GM12878 (cell line): ENCODE measurements around the gene CLN3. TPM values are rescaled to one million over a fixed set of nuclear protein-coding genes. Genes with fewer than 3 reads are reported as not detected.

Source experiments
- ATAC-seq: fragments of 200-7000 bp; cut with Tn5 transposase; 3 replicates; pipeline ENCODE4 v1.9.1; 2020; ENCODE audit warnings: mild to moderate bottlenecking, moderate library complexity
- BruUV-seq: library from RNA; stranded (reverse); fragments of 400-500 nt; replicated peaks from 2 replicates; lab custom pipeline; 2021; lab: Mats Ljungman, UMichigan
- CTCF ChIA-PET: fragments of 300-600 bp; sonication (Branson Sonifier 250); formaldehyde crosslinking; extraction: SDS; loops from one replicate; lab custom pipeline; 2021; ENCODE audit warnings: inconsistent platforms; lab: Yijun Ruan, JAX
- POLR2A ChIA-PET: fragments of 350-600 bp; formaldehyde crosslinking; extraction: SDS; loops from one replicate; lab custom pipeline; 2021; ENCODE audit warnings: inconsistent platforms; lab: Charles Lee
- RAD21 ChIA-PET: fragments of 300-600 bp; sonication (Branson Sonifier 250); formaldehyde crosslinking; loops from one replicate; lab custom pipeline; 2023; ENCODE audit warnings: antibody characterized with exemption; ENCODE audit not compliant: unreplicated experiment; lab: Charles Lee
- SMC1A ChIA-PET: fragments of 300-600 bp; sonication (Branson Sonifier 250); formaldehyde crosslinking; loops from one replicate; lab custom pipeline; 2023; ENCODE audit not compliant: unreplicated experiment, uncharacterized antibody; lab: Charles Lee
- DNase-seq: peaks from one replicate; pipeline ENCODE4 v3.0.0-alpha.2; 2011; ENCODE audit warnings: low read depth, low spot score
- FAIRE-seq: peaks from 3 replicates; lab custom pipeline; 2011; peaks lifted over from hg19 to GRCh38; lab: Jason Lieb, UNC
- H2AFZ ChIP-seq: 2 replicates; pipeline ENCODE4 v1.6.0; 2011; ENCODE audit warnings: low read depth, low read length, control low read depth; ENCODE audit not compliant: control insufficient read depth
- H3K27ac ChIP-seq: 2 replicates; pipeline ENCODE4 v1.5.1; 2011; ENCODE audit warnings: control low read depth; ENCODE audit not compliant: control insufficient read depth, insufficient read depth
- H3K27me3 ChIP-seq, 2 experiments: replicated peaks in 1 of 2; 2 replicates each; pipeline versions ENCODE4 v1.6.0 to v1.6.1; 2011; ENCODE audit warnings: low read length in 1 of 2; ENCODE audit not compliant: control insufficient read depth in 2 of 2, insufficient read depth in 2 of 2
- H3K36me3 ChIP-seq, 2 experiments: 2 replicates each; pipeline ENCODE4 v1.5.1; 2011; ENCODE audit warnings: low read length in 1 of 2; ENCODE audit not compliant: control insufficient read depth in 2 of 2, insufficient read depth in 2 of 2
- H3K4me1 ChIP-seq: 2 replicates; pipeline ENCODE4 v1.6.1; 2011; ENCODE audit warnings: mild to moderate bottlenecking, low read length, moderate library complexity, mixed read lengths; ENCODE audit not compliant: control insufficient read depth, insufficient read depth
- H3K4me2 ChIP-seq: 2 replicates; pipeline ENCODE4 v1.6.0; 2011; ENCODE audit warnings: control low read depth; ENCODE audit not compliant: control insufficient read depth, insufficient read depth
- H3K4me3 ChIP-seq: fragments of 200-600 bp; sonication (generic); 2 replicates; pipeline ENCODE4 v1.5.1; 2016
- H3K79me2 ChIP-seq: 2 replicates; pipeline ENCODE4 v1.6.0; 2011; ENCODE audit warnings: low read length; ENCODE audit not compliant: control insufficient read depth, insufficient read depth
- H3K9ac ChIP-seq: 2 replicates; pipeline ENCODE4 v1.8.0; 2011; ENCODE audit warnings: low read length, control low read depth, mixed read lengths; ENCODE audit not compliant: control insufficient read depth, insufficient read depth
- H3K9me3 ChIP-seq: replicated peaks from 3 replicates; pipeline ENCODE4 v1.5.1; 2011; ENCODE audit warnings: mild to moderate bottlenecking, low read length; ENCODE audit not compliant: control insufficient read depth, insufficient read depth
- H4K20me1 ChIP-seq: 2 replicates; pipeline ENCODE4 v1.6.0; 2011; ENCODE audit not compliant: control insufficient read depth, insufficient read depth
- ETV6 ChIP-seq, 2 experiments: fragments of 450-650 bp in 1 of 2; IDR thresholded peaks in 1 of 2; conservative IDR thresholded peaks in 1 of 2; 2 replicates each; pipeline ENCODE4 v1.6.1; 2014; ENCODE audit warnings: antibody characterized with exemption in 1 of 2, borderline replicate concordance in 1 of 2, low read depth in 1 of 2, mild to moderate bottlenecking in 1 of 2, moderate library complexity in 1 of 2
- EZH2 ChIP-seq: IDR thresholded peaks from 2 replicates; pipeline ENCODE4 v1.6.1; 2012; ENCODE audit warnings: low read depth, mild to moderate bottlenecking, control low read depth, inconsistent platforms, low read length, borderline replicate concordance; ENCODE audit not compliant: control insufficient read depth
- GATAD2B ChIP-seq: fragments of 450-650 bp; conservative IDR thresholded peaks from 2 replicates; pipeline ENCODE4 v1.6.1; 2017; ENCODE audit warnings: low read depth, mild to moderate bottlenecking, moderate library complexity
- KLF5 ChIP-seq: fragments of 450-650 bp; IDR thresholded peaks from 2 replicates; pipeline ENCODE4 v1.6.1; 2014; ENCODE audit warnings: mild to moderate bottlenecking; ENCODE audit not compliant: partially characterized antibody
- LARP7 ChIP-seq: fragments of 450-650 bp; IDR thresholded peaks from 2 replicates; pipeline ENCODE4 v1.6.1; 2017; ENCODE audit warnings: mild to moderate bottlenecking
- MTA3 ChIP-seq: IDR thresholded peaks from 2 replicates; pipeline ENCODE4 v1.6.1; 2012; ENCODE audit warnings: low read length, inconsistent platforms, borderline replicate concordance
- RBBP5 ChIP-seq: fragments of 200-600 bp; sonication (generic); conservative IDR thresholded peaks from 2 replicates; pipeline ENCODE4 v1.6.1; 2016
- SMARCA5 ChIP-seq: fragments of 450-650 bp; IDR thresholded peaks from 2 replicates; pipeline ENCODE4 v1.6.1; 2017; ENCODE audit warnings: mild to moderate bottlenecking
- SPI1 ChIP-seq: IDR thresholded peaks from 2 replicates; pipeline ENCODE4 v1.6.1; 2011; ENCODE audit warnings: low read depth, mild to moderate bottlenecking, low read length, moderate library complexity, borderline replicate concordance; ENCODE audit not compliant: insufficient read depth
- SUZ12 ChIP-seq: fragments of 200-600 bp; sonication (generic); IDR thresholded peaks from one replicate; pipeline ENCODE4 v1.6.1; 2018; ENCODE audit warnings: antibody characterized with exemption, mild to moderate bottlenecking; ENCODE audit not compliant: unreplicated experiment
- YY1 ChIP-seq: IDR thresholded peaks from 2 replicates; pipeline ENCODE4 v1.6.1; 2011; ENCODE audit warnings: low read depth, mild to moderate bottlenecking, low read length
- ZNF384 ChIP-seq: IDR thresholded peaks from 2 replicates; pipeline ENCODE4 v1.6.1; 2012; ENCODE audit warnings: low read depth, mild to moderate bottlenecking, low read length, improper control_type of control experiment, borderline replicate concordance
- WGBS: methylation state at CpG from one replicate; pipeline ENCODE4 v1.1.6; 2016; ENCODE audit warnings: low lambda C conversion rate; ENCODE audit not compliant: insufficient replicate concordance, insufficient coverage; ENCODE audit errors: missing lambda C conversion rate; 5-methylcytosine and 5-hydroxymethylcytosine counted together
- in situ Hi-C: fragments of 300-500 bp; cut with MboI; formaldehyde crosslinking; loops from 9 replicates; pipeline ENCODE4 v1.14.3; 2018; ENCODE audit warnings: mixed read lengths
- intact Hi-C: fragments of 100-400 bp; cut with micrococcal nuclease; formaldehyde crosslinking; loops from one replicate; pipeline ENCODE4 v1.14.2; 2022; ENCODE audit not compliant: unreplicated experiment
- polyA plus RNA-seq, 11 experiments: library from polyadenylated mRNA; depleted of rRNA in 4 of 11; unstranded in 6 of 11; stranded (reverse) in 5 of 11; fragments of >200 nt; fragmentation: Nextera tagmentation in 4 of 11; fragmentation: Illumina TruSeq in 1 of 11; extraction: Ambion mirVana in 4 of 11; extraction: Trizol in 1 of 11; gene quantifications; 1 replicate in 1 of 11; 2 replicates in 10 of 11; pipeline versions ENCODE4 v1.2.1 to v1.2.3, GENCODE V29; 2011 to 2016; ENCODE audit warnings: inconsistent platforms in 2 of 11, missing spikeins in 2 of 11, low read depth in 1 of 11
- total RNA-seq, 4 experiments: library from RNA; depleted of rRNA in 3 of 4; stranded (reverse); fragments of >200 nt in 3 of 4; fragmentation: Illumina TruSeq in 1 of 4; extraction: Trizol in 1 of 4; gene quantifications; 2 replicates each; pipeline versions ENCODE4 v1.2.1 to v1.2.3, GENCODE V29; 2013 to 2021
- TF ChIP-seq, protein P1 (sequence below): IDR thresholded peaks from 2 replicates; pipeline ENCODE4 v1.6.1; 2012; ENCODE audit warnings: improper control_type of control experiment, low read depth, low read length; ENCODE audit not compliant: insufficient replicate concordance
- TF ChIP-seq, protein P2 (sequence below): IDR thresholded peaks from 2 replicates; pipeline ENCODE4 v1.6.1; 2011; ENCODE audit warnings: low read depth, mild to moderate bottlenecking, low read length, moderate library complexity, borderline replicate concordance; ENCODE audit errors: extremely low read depth
- TF ChIP-seq, protein P3 (sequence below): IDR thresholded peaks from 2 replicates; pipeline ENCODE4 v1.6.1; 2012; ENCODE audit warnings: low read length, inconsistent platforms

CLN3 gene
- total and polyA plus RNA-seq, 10 of the 15 experiments (the other 5 are each of a cell fraction or from before 2014, with no cell fraction given): 2.3 to 25.0 (median 16.6) TPM

DNA sequence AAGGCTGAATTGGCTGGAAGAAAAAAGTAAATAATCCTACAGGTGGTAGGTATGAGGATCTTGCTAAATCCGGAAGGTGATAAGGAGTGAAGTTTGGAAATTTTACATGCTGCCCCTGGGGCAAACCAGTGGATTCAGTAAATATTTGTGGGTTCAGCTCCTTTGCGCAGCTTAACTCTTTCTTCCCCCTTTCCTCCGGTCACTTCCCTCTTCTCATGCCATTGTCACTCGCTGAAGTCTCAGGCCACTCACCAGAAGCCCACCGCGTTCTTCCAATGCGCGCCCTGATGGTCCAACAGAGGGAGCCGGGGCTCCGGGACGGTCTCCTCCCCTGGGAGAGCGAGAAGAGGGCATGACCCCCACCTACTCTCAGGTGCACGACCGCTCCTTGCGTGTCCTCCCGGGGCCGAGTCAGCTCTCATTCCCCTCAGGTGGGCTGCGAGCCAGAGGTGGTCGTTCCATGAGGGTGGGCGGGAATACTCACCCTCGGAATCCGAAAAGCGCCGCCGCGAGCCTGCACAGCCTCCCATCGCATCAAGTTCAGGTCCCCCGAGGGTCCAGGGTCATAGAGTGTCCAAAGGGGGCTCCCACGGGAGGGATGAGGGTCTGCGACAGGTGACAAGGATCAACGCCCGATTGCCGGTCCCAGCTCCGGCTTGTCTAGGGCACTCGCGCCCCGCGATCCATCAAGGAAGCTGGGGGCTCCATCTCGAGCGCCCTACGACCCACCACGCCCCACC, 474 bp downstream of the CLN3 start:
- WGBS: 3% methylated on average over 42 of the region's 42 CpGs
- in situ Hi-C loops: no loop called here
- ChIA-PET POLR2A (interaction anchor here (0.6 to 1.5 kb wide), 6 partner anchors 22 to 771 kb away, joined by 3 to 8 read pairs (median 4); partner anchors contain the start of gene SGF29), SMC1A (interaction anchor here (0.9 to 1.0 kb wide), 2 partner anchors 17 to 64 kb away, joined by 3 read pairs; no protein-coding TSS in a partner anchor), CTCF (interaction anchor here (1.1 to 1.4 kb wide), 2 partner anchors 19 to 58 kb away, joined by 3 to 5 read pairs; partner anchors contain the start of gene NPIPB7), RAD21 (interaction anchor here (1.3 to 1.8 kb wide), 3 partner anchors 13 to 64 kb away, joined by 3 to 4 read pairs (median 4); partner anchors contain the start of gene SGF29)
- TSS peak; percentile 68 for BruUV-seq
- Histone ChIP-seq H2AFZ (peak overlapping the region; percentile 95), H4K20me1 (no peaks in the 10 kb centered on the region), H3K27ac (peak overlapping the region; percentile 97), H3K36me3 (peaks cover 0 to 2% of the 10 kb centered on the region in 2 experiments; a peak in 1 of 4 replicates), H3K4me1 (peaks cover 38% of the 10 kb centered on the region), H3K4me3 (peak overlapping the region; percentile 91), H3K79me2 (peaks cover 6% of the 10 kb centered on the region), H3K9ac (peak overlapping the region; percentile 86), H3K9me3 (no peaks in the 10 kb centered on the region), H3K4me2 (peak overlapping the region; percentile 78), H3K27me3 (no peaks in the 10 kb centered on the region)
- DNase-seq (no peak), FAIRE-seq (no peak), ATAC-seq (peak; percentile 9)
- intact Hi-C loops: loop anchor here (5.0 to 10.0 kb wide), 2 partner anchors 61 to 433 kb away; partner anchors contain the start of genes RABEP2 and SGF29
- peak; percentile 30; the same call in 1 of the 2 replicates for TF ChIP-seq SPI1
- no peak for TF ChIP-seq EZH2
- peak; percentile 34; the same call in 1 of the 2 replicates for TF ChIP-seq GATAD2B
- TF ChIP-seq, protein P1, sequence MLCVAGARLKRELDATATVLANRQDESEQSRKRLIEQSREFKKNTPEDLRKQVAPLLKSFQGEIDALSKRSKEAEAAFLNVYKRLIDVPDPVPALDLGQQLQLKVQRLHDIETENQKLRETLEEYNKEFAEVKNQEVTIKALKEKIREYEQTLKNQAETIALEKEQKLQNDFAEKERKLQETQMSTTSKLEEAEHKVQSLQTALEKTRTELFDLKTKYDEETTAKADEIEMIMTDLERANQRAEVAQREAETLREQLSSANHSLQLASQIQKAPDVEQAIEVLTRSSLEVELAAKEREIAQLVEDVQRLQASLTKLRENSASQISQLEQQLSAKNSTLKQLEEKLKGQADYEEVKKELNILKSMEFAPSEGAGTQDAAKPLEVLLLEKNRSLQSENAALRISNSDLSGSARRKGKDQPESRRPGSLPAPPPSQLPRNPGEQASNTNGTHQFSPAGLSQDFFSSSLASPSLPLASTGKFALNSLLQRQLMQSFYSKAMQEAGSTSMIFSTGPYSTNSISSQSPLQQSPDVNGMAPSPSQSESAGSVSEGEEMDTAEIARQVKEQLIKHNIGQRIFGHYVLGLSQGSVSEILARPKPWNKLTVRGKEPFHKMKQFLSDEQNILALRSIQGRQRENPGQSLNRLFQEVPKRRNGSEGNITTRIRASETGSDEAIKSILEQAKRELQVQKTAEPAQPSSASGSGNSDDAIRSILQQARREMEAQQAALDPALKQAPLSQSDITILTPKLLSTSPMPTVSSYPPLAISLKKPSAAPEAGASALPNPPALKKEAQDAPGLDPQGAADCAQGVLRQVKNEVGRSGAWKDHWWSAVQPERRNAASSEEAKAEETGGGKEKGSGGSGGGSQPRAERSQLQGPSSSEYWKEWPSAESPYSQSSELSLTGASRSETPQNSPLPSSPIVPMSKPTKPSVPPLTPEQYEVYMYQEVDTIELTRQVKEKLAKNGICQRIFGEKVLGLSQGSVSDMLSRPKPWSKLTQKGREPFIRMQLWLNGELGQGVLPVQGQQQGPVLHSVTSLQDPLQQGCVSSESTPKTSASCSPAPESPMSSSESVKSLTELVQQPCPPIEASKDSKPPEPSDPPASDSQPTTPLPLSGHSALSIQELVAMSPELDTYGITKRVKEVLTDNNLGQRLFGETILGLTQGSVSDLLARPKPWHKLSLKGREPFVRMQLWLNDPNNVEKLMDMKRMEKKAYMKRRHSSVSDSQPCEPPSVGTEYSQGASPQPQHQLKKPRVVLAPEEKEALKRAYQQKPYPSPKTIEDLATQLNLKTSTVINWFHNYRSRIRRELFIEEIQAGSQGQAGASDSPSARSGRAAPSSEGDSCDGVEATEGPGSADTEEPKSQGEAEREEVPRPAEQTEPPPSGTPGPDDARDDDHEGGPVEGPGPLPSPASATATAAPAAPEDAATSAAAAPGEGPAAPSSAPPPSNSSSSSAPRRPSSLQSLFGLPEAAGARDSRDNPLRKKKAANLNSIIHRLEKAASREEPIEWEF: no peak
- no peak for TF ChIP-seq ETV6 (conservative IDR thresholded peaks at IDR 0.05 in 1 of 2, IDR thresholded peaks at IDR 0.05 in 1 of 2; ENCODE audit: borderline replicate concordance in 1 of 2, low read depth in 1 of 2)
- TF ChIP-seq YY1: no peak
- no peak for TF ChIP-seq SMARCA5
- TF ChIP-seq, protein P2, sequence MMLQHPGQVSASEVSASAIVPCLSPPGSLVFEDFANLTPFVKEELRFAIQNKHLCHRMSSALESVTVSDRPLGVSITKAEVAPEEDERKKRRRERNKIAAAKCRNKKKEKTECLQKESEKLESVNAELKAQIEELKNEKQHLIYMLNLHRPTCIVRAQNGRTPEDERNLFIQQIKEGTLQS: no peak
- no peak for TF ChIP-seq SUZ12
- TF ChIP-seq, protein P3, sequence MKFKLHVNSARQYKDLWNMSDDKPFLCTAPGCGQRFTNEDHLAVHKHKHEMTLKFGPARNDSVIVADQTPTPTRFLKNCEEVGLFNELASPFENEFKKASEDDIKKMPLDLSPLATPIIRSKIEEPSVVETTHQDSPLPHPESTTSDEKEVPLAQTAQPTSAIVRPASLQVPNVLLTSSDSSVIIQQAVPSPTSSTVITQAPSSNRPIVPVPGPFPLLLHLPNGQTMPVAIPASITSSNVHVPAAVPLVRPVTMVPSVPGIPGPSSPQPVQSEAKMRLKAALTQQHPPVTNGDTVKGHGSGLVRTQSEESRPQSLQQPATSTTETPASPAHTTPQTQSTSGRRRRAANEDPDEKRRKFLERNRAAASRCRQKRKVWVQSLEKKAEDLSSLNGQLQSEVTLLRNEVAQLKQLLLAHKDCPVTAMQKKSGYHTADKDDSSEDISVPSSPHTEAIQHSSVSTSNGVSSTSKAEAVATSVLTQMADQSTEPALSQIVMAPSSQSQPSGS: no peak
- TF ChIP-seq LARP7: 0 out of 2 replicates have a peak, but pooled peaks have one; percentile 69
- TF ChIP-seq RBBP5: no peak
- TF ChIP-seq MTA3: no peak
- TF ChIP-seq KLF5: no peak
- no peak for TF ChIP-seq ZNF384
